HG02885 (cell line): Measurements from ENCODE around the gene PARP1.

Source experiments
- ATAC-seq: cut with Tn5 transposase; IDR thresholded peaks from one replicate; pipeline ENCODE4 v1.9.1; 2021; ENCODE audit warnings: mild to moderate bottlenecking; ENCODE audit not compliant: unreplicated experiment, poor library complexity

PARP1 gene

GRCh38 chr1:226318471-226318870 lies 89.4 kb downstream of the PARP1 start:
- ATAC-seq, result no peak

- no peak for ATAC-seq
Observed at GRCh38 chr1:226314055-226314454, 93.8 kb downstream of the PARP1 start.

GRCh38 chr1:226312065-226312464 lies 95.8 kb downstream of the PARP1 start:
- ATAC-seq, result no peak

- ATAC-seq, result no peak
Observed at GRCh38 chr1:226311376-226311775, 96.5 kb downstream of the PARP1 start.
